OCI-M2 (cell line): ENCODE data around the gene ATL2.

Experiments used
- DNase-seq: peaks from one replicate; lab custom pipeline; 2025; ENCODE audit not compliant: unreplicated experiment; lab: John Stamatoyannopoulos, UW

Gene ATL2

DNA sequence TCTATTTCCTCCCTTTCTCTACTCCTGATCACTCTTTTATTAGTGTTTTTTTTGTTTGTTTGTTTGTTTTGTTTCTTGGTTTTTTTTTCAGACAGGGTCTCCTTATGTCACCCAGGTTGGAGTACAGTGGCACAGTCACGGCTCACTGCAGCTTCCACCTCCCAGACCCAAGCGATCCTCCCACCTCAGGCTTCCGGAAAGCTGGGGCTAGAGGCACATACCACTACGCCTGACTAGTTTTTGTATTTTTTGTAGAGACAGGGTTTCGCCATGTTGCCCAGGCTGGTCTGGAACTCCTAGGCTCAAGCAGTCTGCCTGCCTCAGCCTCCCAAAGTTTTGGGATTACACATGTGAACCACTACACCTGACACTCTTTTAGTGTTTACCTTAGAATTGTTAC is 122.3 kb downstream of the ATL2 start:
- no peak for DNase-seq

DNA sequence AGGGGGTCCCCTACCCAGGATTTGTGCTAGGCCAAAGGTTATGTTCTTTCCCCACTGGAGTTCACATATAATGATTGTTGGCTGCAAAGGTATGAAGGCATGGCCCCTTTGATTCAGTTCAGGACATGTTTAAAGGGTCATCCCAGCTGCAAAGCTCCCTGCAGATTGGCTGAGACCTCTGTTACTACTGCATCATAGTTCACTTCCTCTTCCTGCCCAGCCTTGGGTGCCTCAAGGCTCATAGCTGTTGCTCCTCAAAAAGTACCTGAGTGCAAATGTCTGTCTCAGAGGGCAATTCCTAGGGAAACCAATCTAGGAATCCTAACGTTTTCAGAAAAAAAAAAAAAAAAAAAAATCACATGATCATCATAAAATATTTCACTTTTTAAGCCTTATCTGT is 125.1 kb downstream of the ATL2 start:
- no peak for DNase-seq

- no peak for DNase-seq
These were observed 128.4 kb downstream of the ATL2 start for GRCh38 chr2:38248707-38249106.

GRCh38 chr2:38248255-38248654 is 128.8 kb downstream of the ATL2 start:
- no peak for DNase-seq

- no peak for DNase-seq
These were observed 131.0 kb downstream of the ATL2 start for GRCh38 chr2:38246105-38246504.

GRCh38 chr2:38245114-38245641 is 131.9 kb downstream of the ATL2 start:
- DNase-seq = no peak

DNA sequence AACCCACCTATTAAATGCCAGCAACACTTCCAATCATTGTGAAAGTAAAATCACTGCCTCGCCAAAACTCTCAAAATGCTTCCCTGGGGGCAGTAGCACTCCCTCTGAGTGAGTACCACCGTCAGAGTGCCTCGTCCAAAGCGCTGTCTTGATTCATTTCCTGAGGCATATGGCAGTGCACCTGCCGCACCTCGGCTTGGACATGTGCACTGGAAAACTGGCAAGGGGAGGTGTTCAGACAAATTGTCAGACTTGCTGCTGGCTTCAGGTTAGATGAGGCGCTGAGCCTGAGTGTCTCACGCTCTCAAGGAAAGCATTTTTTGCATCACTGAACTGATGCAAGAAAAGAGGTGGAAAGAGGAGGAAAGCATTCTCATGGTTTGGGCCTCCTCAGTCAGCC is 132.8 kb downstream of the ATL2 start:
- no peak for DNase-seq
